ENCODE measurements around the gene RPA3.

RPA3 gene

DNA sequence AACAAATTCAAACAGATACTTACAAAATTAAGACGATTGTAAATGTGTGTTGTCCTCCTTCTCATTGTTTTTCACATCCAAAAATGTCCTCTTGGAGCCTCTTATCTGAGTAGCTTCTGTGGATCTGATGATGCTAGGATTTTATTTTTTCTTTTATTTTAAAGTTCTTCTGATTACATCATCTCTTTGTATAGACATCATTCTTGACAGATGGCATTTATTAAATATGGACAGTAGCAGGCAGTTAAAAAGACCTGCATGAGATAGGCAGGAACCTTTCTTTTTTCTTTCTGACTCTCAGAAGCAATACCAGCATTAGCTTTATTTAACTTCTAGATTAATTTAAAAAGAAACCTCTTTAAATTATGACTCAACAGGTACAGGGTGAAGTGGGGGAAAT lies at the start of gene RPA3:
Gene RPA3, minus strand, starts transcription at position 116 of the 400 bp plus-strand sequence. CDS start 78,189 bp downstream, outside the sequence.
- TF ChIP-seq, protein P1, sequence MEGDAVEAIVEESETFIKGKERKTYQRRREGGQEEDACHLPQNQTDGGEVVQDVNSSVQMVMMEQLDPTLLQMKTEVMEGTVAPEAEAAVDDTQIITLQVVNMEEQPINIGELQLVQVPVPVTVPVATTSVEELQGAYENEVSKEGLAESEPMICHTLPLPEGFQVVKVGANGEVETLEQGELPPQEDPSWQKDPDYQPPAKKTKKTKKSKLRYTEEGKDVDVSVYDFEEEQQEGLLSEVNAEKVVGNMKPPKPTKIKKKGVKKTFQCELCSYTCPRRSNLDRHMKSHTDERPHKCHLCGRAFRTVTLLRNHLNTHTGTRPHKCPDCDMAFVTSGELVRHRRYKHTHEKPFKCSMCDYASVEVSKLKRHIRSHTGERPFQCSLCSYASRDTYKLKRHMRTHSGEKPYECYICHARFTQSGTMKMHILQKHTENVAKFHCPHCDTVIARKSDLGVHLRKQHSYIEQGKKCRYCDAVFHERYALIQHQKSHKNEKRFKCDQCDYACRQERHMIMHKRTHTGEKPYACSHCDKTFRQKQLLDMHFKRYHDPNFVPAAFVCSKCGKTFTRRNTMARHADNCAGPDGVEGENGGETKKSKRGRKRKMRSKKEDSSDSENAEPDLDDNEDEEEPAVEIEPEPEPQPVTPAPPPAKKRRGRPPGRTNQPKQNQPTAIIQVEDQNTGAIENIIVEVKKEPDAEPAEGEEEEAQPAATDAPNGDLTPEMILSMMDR (IDR thresholded peaks at IDR 0.05; ENCODE audit: low read depth, low read length, missing control alignments): no peak
- Histone ChIP-seq H3K27me3 (replicated peaks) (no peaks in the 10 kb centered on the region), H3K36me3 (replicated peaks) (no peaks in the 10 kb centered on the region), H3K4me3 (ENCODE audit: low read depth, low read length) (no peak within 1 kb of the TSS), H3K27ac (no peak within 1 kb of the TSS)
- DNase-seq: no peak
- in situ Hi-C loops (cut with HindIII; ENCODE audit: low pct_ligation_motif_present, low sequenced_read_pairs): no loop called here

DNA sequence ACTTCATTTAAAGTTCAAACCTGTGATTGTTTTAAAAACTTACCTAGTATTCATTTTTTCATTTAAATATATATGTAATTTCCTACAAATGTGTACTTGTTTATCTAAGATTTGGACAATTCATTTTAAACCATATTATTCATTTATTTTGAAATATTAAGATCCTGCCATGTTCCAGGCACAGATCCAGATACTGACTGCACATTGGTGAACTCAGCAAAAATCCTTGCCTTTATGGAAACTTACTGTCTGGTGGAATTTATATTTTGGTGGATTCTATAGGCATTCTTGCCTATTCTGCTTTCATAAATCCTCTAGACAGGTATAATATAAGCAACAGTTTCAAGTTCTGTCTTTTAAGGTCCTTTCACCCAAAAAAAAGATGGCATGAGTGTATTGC lies 48.3 kb upstream of the RPA3 start:
- no peak for DNase-seq
- H3K27ac ChIP-seq: no peak overlapping the region
- H3K4me3 ChIP-seq (ENCODE audit: low read depth, low read length): no peak overlapping the region
- in situ Hi-C loops (cut with HindIII; ENCODE audit: low pct_ligation_motif_present, low sequenced_read_pairs): no loop called here
- H3K27me3 ChIP-seq (replicated peaks): no peaks in the 10 kb centered on the region
- TF ChIP-seq, protein P1 (IDR thresholded peaks at IDR 0.05; ENCODE audit: low read depth, low read length, missing control alignments): no peak
- H3K36me3 ChIP-seq (replicated peaks): no peaks in the 10 kb centered on the region

DNA sequence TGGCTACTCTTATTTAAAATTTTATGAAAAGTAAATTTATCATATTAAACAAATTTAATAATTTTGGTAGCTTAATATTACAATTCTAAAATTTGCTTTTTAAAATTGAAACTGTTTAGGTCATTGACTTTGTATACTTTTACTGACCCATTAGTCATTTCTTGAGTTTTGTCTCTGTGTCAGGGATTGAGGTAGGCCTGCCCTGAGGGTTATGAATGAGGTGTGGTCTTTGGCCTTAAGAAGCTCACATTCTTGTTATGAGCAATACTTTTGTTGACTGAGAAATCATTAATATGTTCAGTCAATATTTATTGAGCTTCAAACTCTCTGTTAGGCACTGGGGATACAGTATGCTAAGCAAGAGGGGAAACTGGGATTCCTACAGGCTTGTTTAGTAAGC lies 47.0 kb upstream of the RPA3 start:
- no peak overlapping the region for H3K27ac ChIP-seq
- DNase-seq: no peak
- no peaks in the 10 kb centered on the region for H3K27me3 ChIP-seq (replicated peaks)
- in situ Hi-C loops (cut with HindIII; ENCODE audit: low pct_ligation_motif_present, low sequenced_read_pairs): no loop called here
- TF ChIP-seq, protein P1 (IDR thresholded peaks at IDR 0.05; ENCODE audit: low read depth, low read length, missing control alignments): no peak
- no peak overlapping the region for H3K4me3 ChIP-seq (ENCODE audit: low read depth, low read length)
- no peaks in the 10 kb centered on the region for H3K36me3 ChIP-seq (replicated peaks)

DNA sequence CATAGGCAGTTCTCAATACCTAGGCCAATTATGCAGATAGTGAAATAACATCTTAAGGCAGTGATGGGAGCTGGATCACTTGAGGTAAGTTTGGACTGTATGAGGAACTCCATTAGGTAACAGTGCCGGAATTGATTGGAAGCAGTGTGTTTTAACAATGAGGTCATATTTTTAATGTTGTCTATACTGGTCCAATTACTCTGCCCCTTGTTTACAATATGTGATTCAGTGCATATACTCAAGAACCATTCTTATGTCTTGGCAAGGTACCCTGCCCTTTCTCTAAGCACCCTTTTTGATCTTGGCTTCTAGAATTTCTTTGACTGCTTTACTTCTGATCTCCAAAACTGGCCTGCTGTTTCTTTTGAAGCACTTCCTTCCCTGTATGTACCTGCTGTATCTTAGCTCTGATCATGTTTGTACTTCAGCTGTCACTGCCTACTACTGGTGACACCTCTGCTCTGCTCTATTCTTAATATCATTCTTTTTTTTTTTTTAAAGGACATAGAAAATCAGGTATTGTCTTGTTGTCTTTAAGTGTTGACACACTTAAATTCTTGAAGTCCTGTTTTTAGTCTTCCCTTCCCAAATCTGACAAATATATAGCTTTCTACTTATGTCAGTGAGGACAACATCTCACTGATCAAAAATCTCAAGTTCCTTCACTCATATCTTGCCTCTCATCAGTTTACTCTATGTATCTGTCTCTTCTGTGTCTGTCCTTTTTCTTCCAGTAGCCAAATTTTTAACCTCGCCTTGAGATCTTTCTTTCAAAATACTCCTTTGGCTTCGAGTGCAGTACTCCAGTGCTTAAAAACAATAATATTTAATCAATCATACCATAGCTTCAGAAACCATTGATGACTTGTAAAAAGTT lies 46.4 kb upstream of the RPA3 start:
- Histone ChIP-seq H3K27me3 (replicated peaks) (no peaks in the 10 kb centered on the region), H3K4me3 (ENCODE audit: low read depth, low read length) (no peak overlapping the region), H3K27ac (no peak overlapping the region), H3K36me3 (replicated peaks) (no peaks in the 10 kb centered on the region)
- in situ Hi-C loops (cut with HindIII; ENCODE audit: low pct_ligation_motif_present, low sequenced_read_pairs): no loop called here
- DNase-seq: no peak
- TF ChIP-seq, protein P1 (IDR thresholded peaks at IDR 0.05; ENCODE audit: low read depth, low read length, missing control alignments): no peak

DNA sequence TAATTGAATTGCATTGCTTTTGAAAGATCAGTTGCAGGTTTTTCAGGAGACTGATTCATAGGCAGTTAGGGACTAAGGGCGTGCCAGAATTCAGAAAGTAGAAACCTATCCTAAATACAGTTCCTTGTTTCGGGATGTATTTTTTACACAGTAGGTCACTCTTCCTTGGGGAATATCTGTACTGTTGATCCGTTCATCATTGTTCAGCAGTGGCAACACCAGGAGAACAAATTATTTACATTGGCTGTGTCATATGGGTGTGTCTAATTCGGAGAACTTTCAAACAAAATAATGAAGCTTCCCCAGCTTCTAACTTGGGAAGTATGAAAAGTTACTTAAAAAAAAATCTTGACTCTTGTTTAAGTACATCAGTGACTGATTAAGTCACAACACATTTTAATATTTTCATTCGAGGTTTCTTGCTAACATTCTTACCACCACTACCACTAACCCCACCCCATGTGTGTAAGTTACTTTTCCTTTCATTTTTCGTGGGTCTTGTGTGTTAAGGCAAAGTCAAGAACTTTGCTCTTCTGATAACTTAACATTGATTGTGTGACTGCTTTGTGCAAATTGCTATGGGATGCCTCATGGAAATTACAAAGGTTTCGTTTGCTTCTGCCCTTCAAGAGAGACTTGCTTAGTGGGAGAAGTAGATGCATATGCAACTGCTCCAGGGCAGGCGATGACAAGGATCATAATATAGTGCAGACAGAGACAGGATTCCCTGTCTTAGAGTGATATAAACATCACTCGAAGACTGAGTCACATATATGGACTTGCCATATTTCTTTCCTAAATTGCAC lies 43.8 kb upstream of the RPA3 start:
- Histone ChIP-seq H3K27me3 (replicated peaks) (no peaks in the 10 kb centered on the region), H3K4me3 (ENCODE audit: low read depth, low read length) (peak overlapping the region; percentile 50), H3K36me3 (replicated peaks) (no peaks in the 10 kb centered on the region), H3K27ac (peak overlapping the region; percentile 32)
- TF ChIP-seq, protein P1 (IDR thresholded peaks at IDR 0.05; ENCODE audit: low read depth, low read length, missing control alignments): no peak
- in situ Hi-C loops (cut with HindIII; ENCODE audit: low pct_ligation_motif_present, low sequenced_read_pairs): no loop called here
- peak; percentile 33 for DNase-seq
